ENCODE results near the gene SDHA.
"Not testable (repeated sequence)": the region's sequence is repeated elsewhere in the genome, so short reads cannot be mapped to it uniquely, and the experiment has no call there.

The SDHA gene

DNA sequence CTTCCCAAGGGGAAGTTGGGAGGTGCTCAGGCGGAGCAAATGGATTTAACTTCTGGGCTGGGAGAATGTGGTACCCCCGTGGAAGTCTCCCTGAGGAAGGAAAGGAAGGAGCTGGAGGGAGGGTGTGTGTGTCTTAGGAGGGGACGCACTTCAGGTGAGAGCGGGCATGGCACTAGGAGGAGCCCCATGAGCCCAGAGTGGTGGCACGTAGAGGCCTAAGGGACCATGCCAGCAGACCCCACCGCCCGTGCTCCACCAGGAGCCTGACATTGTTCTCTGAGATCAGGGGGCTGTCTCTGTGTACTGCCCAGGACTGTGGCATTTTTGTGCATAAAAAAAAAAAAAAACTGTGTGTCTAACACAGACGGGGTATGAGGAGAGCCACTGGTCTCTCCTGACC, 84.8 kb downstream of the SDHA start:
- no peak overlapping the region for H3K27ac ChIP-seq

DNA sequence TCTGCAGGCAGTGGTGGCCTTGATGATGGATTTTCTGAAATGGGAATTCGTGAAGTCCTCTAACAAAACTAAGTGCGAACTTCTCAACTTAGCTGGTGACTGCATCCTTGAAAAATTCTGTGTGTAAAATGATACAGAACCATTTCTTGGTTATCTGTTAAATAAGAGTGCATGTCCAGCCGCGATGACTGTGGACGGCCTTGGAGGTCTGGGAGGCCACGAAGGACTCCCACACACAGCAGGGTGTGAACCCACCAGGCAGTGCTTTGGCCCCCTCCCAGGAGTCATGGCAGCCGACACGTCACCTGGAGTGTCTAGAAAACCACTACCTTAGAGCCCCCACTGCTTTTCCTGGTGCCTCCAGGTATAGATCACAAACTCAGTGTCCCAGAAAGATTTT, 85.6 kb downstream of the SDHA start:
- not testable (repeated sequence) for H3K27me3 ChIP-seq (ENCODE audit: insufficient read depth, low read depth, severe bottlenecking); H3K9me3 ChIP-seq (ENCODE audit: severe bottlenecking); H3K27ac ChIP-seq; DNase-seq; H3K4me3 ChIP-seq (ENCODE audit: low read depth, low read length)
- peaks cover 22% of the 10 kb centered on the region for H3K36me3 ChIP-seq

More for the DNA sequence above, 84.8 kb downstream of the SDHA start:
- H3K36me3 ChIP-seq: peaks cover 20% of the 10 kb centered on the region
- DNase-seq: no peak
- TF ChIP-seq, protein P1, sequence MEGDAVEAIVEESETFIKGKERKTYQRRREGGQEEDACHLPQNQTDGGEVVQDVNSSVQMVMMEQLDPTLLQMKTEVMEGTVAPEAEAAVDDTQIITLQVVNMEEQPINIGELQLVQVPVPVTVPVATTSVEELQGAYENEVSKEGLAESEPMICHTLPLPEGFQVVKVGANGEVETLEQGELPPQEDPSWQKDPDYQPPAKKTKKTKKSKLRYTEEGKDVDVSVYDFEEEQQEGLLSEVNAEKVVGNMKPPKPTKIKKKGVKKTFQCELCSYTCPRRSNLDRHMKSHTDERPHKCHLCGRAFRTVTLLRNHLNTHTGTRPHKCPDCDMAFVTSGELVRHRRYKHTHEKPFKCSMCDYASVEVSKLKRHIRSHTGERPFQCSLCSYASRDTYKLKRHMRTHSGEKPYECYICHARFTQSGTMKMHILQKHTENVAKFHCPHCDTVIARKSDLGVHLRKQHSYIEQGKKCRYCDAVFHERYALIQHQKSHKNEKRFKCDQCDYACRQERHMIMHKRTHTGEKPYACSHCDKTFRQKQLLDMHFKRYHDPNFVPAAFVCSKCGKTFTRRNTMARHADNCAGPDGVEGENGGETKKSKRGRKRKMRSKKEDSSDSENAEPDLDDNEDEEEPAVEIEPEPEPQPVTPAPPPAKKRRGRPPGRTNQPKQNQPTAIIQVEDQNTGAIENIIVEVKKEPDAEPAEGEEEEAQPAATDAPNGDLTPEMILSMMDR (IDR thresholded peaks at IDR 0.05; ENCODE audit: low read depth, low read length): no peak
- no peaks in the 10 kb centered on the region for H3K27me3 ChIP-seq (ENCODE audit: insufficient read depth, low read depth, severe bottlenecking)
- H3K4me3 ChIP-seq (ENCODE audit: low read depth, low read length): no peak overlapping the region
- H3K9me3 ChIP-seq (ENCODE audit: severe bottlenecking): no peaks in the 10 kb centered on the region

DNA sequence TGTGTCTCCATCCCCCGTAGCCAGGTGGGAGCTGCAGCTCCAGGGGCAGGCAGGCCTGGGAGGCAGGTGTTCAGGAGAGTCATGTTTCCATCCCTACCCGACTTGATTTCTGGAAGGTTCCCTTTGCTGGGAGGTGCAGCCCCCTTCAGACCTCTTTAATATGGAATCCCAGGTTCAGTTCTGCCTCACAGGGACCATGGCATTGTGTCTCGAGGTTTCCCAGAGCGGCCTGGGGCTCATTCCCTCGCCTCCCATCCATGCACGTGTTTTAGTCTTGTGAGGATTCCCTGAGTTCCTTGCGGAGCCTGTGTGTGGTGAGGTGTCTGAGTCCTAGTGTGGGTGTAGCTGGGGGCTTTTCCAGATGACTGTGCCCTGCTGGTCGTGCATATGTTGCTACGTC, 86.9 kb downstream of the SDHA start:
- H3K36me3 ChIP-seq: peaks cover 23% of the 10 kb centered on the region
- no peaks in the 10 kb centered on the region for H3K9me3 ChIP-seq (ENCODE audit: severe bottlenecking)
- peak; percentile 0 for DNase-seq
- no peaks in the 10 kb centered on the region for H3K27me3 ChIP-seq (ENCODE audit: insufficient read depth, low read depth, severe bottlenecking)
- TF ChIP-seq, protein P1 (IDR thresholded peaks at IDR 0.05; ENCODE audit: low read depth, low read length): no peak
- no peak overlapping the region for H3K27ac ChIP-seq
- H3K4me3 ChIP-seq (ENCODE audit: low read depth, low read length): no peak overlapping the region

DNA sequence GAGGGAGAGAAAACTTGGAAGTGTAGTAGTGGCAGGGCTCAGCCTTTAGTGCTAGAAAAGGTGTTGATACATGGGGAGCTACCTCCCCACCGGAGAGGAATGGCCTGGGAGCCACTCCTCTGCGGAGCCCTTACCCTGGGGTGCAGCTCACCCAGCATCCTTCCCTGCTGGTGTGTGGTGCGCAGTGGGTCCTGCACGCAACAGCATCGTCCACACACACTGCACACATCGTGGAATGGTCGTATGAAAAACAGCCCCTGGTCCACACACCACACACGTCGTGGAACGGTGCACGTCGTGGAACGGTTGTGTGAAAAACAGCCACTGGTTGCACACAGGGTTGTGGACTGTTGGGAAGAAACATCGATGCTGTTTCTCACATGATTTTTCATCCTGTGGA, 87.3 kb downstream of the SDHA start:
- TF ChIP-seq, protein P1 (IDR thresholded peaks at IDR 0.05; ENCODE audit: low read depth, low read length): no peak
- Histone ChIP-seq H3K4me3 (ENCODE audit: low read depth, low read length) (no peak overlapping the region), H3K9me3 (ENCODE audit: severe bottlenecking) (no peaks in the 10 kb centered on the region), H3K27me3 (ENCODE audit: insufficient read depth, low read depth, severe bottlenecking) (no peaks in the 10 kb centered on the region), H3K27ac (no peak overlapping the region), H3K36me3 (peaks cover 28% of the 10 kb centered on the region)
- peak; percentile 3 for DNase-seq

DNA sequence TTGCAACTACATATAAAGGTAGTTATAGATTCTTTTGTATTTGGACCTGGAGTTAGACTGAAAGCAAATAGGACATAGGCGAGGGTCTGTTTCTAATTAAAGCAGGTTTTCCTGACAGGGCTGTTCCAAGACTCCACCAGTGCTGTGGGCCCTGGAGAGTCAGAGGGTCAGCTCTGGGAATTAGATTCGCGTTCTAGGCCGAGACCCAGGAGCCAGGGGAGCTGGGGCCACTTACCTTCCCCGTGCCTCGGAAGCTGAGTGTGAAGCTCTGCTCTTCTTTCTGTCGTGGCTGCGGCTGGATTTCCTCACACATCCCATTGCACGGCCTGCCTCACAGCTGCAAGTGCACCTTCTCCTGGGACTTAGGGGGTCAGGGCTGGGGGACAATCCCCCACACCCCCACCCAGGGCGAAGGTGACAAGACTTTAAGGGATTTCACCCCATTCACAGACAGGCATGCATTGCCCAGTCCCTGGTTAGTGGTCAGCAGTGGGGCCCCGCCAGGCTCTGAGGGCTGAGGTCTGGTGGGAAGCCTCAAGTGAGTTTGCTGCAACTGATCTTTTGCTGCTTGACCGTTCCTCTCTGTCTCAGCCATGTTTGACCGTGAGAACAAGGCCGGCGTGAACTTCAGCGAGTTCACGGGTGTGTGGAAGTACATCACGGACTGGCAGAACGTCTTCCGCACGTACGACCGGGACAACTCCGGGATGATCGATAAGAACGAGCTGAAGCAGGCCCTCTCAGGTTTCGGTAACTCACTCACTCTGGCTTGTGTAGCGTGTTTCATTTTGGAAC, 88.1 kb downstream of the SDHA start:
- H3K27me3 ChIP-seq (ENCODE audit: insufficient read depth, low read depth, severe bottlenecking): no peaks in the 10 kb centered on the region
- no peak overlapping the region for H3K27ac ChIP-seq
- H3K9me3 ChIP-seq (ENCODE audit: severe bottlenecking): no peaks in the 10 kb centered on the region
- peaks cover 32% of the 10 kb centered on the region for H3K36me3 ChIP-seq
- peak; percentile 6 for DNase-seq
- no peak overlapping the region for H3K4me3 ChIP-seq (ENCODE audit: low read depth, low read length)
- TF ChIP-seq, protein P1 (IDR thresholded peaks at IDR 0.05; ENCODE audit: low read depth, low read length): no peak
